Osteoblast (primary cell): ENCODE data around the gene TRIM44. TPM values are rescaled to one million over a fixed set of nuclear protein-coding genes. Genes with fewer than 3 reads are reported as not detected.
A peak's percentile ranks its signal among the peaks of the same experiment; 100 is the strongest.

Experiments used
- DNase-seq: peaks from one replicate; pipeline ENCODE4 v3.0.0; 2011; ENCODE audit warnings: low spot score, mixed read lengths; ENCODE audit not compliant: insufficient read length; ENCODE audit errors: missing footprints
- H2AFZ ChIP-seq: 2 replicates; pipeline ENCODE4 v1.6.0; 2011; ENCODE audit warnings: mild to moderate bottlenecking, low read length
- H3K27ac ChIP-seq: 2 replicates; pipeline ENCODE4 v1.5.1; 2011; ENCODE audit warnings: mild to moderate bottlenecking, low read depth, low read length, moderate library complexity
- H3K27me3 ChIP-seq: 2 replicates; pipeline ENCODE4 v1.6.0; 2012; ENCODE audit warnings: mild to moderate bottlenecking, control low read depth, inconsistent platforms, low read length, moderate library complexity; ENCODE audit not compliant: insufficient read depth
- H3K36me3 ChIP-seq: 2 replicates; pipeline ENCODE4 v1.5.1; 2011; ENCODE audit warnings: mild to moderate bottlenecking, low read length, control low read depth, moderate library complexity; ENCODE audit not compliant: insufficient read depth
- H3K4me1 ChIP-seq: 2 replicates; pipeline ENCODE4 v1.5.1; 2011; ENCODE audit warnings: mild to moderate bottlenecking, low read length, control low read depth, moderate library complexity; ENCODE audit not compliant: insufficient read depth
- H3K4me2 ChIP-seq: 2 replicates; pipeline ENCODE4 v1.6.0; 2011; ENCODE audit warnings: mild to moderate bottlenecking, low read length; ENCODE audit not compliant: insufficient read depth
- H3K4me3 ChIP-seq: fragments of 200-600 bp; sonication (generic); 3 replicates; pipeline ENCODE4 v1.5.1; 2012; ENCODE audit warnings: mild to moderate bottlenecking, low read length, inconsistent platforms; ENCODE audit not compliant: insufficient read depth
- H3K79me2 ChIP-seq: 2 replicates; pipeline ENCODE4 v1.6.0; 2012; ENCODE audit warnings: mild to moderate bottlenecking, low read length, control low read depth, inconsistent platforms; ENCODE audit not compliant: insufficient read depth
- H3K9me3 ChIP-seq: 2 replicates; pipeline ENCODE4 v1.5.1; 2011; ENCODE audit warnings: low read depth, low read length, control low read depth
- H4K20me1 ChIP-seq: 2 replicates; pipeline ENCODE4 v1.6.0; 2012; ENCODE audit warnings: mild to moderate bottlenecking, low read length, control low read depth; ENCODE audit not compliant: insufficient read depth
- total RNA-seq: library from RNA; depleted of rRNA; stranded (reverse); fragments of >200 nt; gene quantifications from 2 replicates; pipeline ENCODE4 v1.2.3, GENCODE V29; 2012
- TF ChIP-seq, protein P1 (sequence below): IDR thresholded peaks from 2 replicates; pipeline ENCODE4 v1.5.1; 2011; ENCODE audit warnings: mild to moderate bottlenecking, low read depth, low read length, moderate library complexity; ENCODE audit errors: extremely low read depth

The TRIM44 gene
- total RNA-seq, 1 donor = 40.5 TPM

- TF ChIP-seq, protein P1, sequence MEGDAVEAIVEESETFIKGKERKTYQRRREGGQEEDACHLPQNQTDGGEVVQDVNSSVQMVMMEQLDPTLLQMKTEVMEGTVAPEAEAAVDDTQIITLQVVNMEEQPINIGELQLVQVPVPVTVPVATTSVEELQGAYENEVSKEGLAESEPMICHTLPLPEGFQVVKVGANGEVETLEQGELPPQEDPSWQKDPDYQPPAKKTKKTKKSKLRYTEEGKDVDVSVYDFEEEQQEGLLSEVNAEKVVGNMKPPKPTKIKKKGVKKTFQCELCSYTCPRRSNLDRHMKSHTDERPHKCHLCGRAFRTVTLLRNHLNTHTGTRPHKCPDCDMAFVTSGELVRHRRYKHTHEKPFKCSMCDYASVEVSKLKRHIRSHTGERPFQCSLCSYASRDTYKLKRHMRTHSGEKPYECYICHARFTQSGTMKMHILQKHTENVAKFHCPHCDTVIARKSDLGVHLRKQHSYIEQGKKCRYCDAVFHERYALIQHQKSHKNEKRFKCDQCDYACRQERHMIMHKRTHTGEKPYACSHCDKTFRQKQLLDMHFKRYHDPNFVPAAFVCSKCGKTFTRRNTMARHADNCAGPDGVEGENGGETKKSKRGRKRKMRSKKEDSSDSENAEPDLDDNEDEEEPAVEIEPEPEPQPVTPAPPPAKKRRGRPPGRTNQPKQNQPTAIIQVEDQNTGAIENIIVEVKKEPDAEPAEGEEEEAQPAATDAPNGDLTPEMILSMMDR = no peak
- H3K79me2 ChIP-seq = peaks cover 60% of the 10 kb centered on the region
- H3K9me3 ChIP-seq = no peaks in the 10 kb centered on the region
- peaks cover 35% of the 10 kb centered on the region for H4K20me1 ChIP-seq
- H3K36me3 ChIP-seq = no peaks in the 10 kb centered on the region
- H2AFZ ChIP-seq = no peak overlapping the region
- H3K27me3 ChIP-seq = no peaks in the 10 kb centered on the region
- no peak overlapping the region for H3K4me3 ChIP-seq
- H3K27ac ChIP-seq = peak overlapping the region; percentile 28
- H3K4me2 ChIP-seq = no peak overlapping the region
- peak; percentile 87 for DNase-seq
- peaks cover 11% of the 10 kb centered on the region for H3K4me1 ChIP-seq
These were observed 25.4 kb downstream of the TRIM44 start for GRCh38 chr11:35688023-35688422.

GRCh38 chr11:35689081-35689996, 26.8 kb downstream of the TRIM44 start:
- peaks cover 55% of the 10 kb centered on the region for H3K79me2 ChIP-seq
- peaks cover 24% of the 10 kb centered on the region for H4K20me1 ChIP-seq
- TF ChIP-seq, protein P1 = no peak

GRCh38 chr11:35702126-35702525, 39.6 kb downstream of the TRIM44 start:
- Histone ChIP-seq H3K36me3 (no peaks in the 10 kb centered on the region), H3K27ac (no peak overlapping the region), H3K9me3 (no peaks in the 10 kb centered on the region), H2AFZ (no peak overlapping the region), H3K4me3 (no peak overlapping the region), H3K79me2 (peaks cover 15% of the 10 kb centered on the region), H3K4me2 (no peak overlapping the region), H3K27me3 (no peaks in the 10 kb centered on the region), H3K4me1 (no peaks in the 10 kb centered on the region), H4K20me1 (peaks cover 10% of the 10 kb centered on the region)
- TF ChIP-seq, protein P1 = no peak
- no peak for DNase-seq

More at GRCh38 chr11:35689081-35689996, 26.8 kb downstream of the TRIM44 start:
- H3K4me2 ChIP-seq = no peak overlapping the region
- no peak for DNase-seq
- no peak overlapping the region for H3K4me3 ChIP-seq
- H3K9me3 ChIP-seq = no peaks in the 10 kb centered on the region
- H3K27me3 ChIP-seq = no peaks in the 10 kb centered on the region
- H3K4me1 ChIP-seq = peaks cover 11% of the 10 kb centered on the region
- H3K27ac ChIP-seq = no peak overlapping the region
- no peak overlapping the region for H2AFZ ChIP-seq
- no peaks in the 10 kb centered on the region for H3K36me3 ChIP-seq

DNA sequence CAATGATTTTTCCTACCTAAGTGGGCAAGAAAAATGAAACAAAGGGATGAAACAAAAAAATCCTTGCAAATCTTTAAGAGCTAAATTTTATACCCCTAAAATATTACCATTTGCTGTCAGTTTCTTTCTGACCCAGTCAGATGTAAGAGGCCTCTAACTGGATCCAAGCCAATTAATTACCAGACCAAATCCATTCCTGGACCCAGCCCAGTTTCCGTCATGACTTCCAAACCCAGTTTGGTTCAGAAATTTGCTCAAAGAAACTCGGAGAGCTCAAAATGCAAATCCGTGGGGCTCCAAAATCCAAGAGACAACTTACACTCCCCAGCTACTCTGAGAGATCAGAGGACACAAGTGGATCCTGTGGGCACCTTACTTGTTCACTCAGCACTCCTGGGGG, 46.8 kb downstream of the TRIM44 start:
- no peak for DNase-seq
- no peak overlapping the region for H3K27ac ChIP-seq
- no peaks in the 10 kb centered on the region for H3K4me1 ChIP-seq
- no peak overlapping the region for H3K4me3 ChIP-seq
- H4K20me1 ChIP-seq = peaks cover 23% of the 10 kb centered on the region
- peaks cover 16% of the 10 kb centered on the region for H3K79me2 ChIP-seq
- H3K4me2 ChIP-seq = no peak overlapping the region
- H3K27me3 ChIP-seq = no peaks in the 10 kb centered on the region
- no peaks in the 10 kb centered on the region for H3K36me3 ChIP-seq
- TF ChIP-seq, protein P1 = no peak
- no peak overlapping the region for H2AFZ ChIP-seq
- H3K9me3 ChIP-seq = no peaks in the 10 kb centered on the region
